HCT116 (cell line): ENCODE measurements around the gene ACSL5.
"Not testable (repeated sequence)": the region's sequence is repeated elsewhere in the genome, so short reads cannot be mapped to it uniquely, and the experiment has no call there.

Experiments
- CEBPB ChIP-seq: IDR thresholded peaks from 2 replicates; pipeline ENCODE4 v1.6.1; 2012; ENCODE audit warnings: low read depth
- EZH2 ChIP-seq: fragments of 200-600 bp; sonication (generic); IDR thresholded peaks from 2 replicates; pipeline ENCODE4 v1.6.1; 2017; ENCODE audit warnings: antibody characterized with exemption, mixed run types
- RAD21 ChIP-seq: IDR thresholded peaks from 2 replicates; pipeline ENCODE4 v1.6.1; 2012; ENCODE audit warnings: low read depth, mild to moderate bottlenecking
- TF ChIP-seq, protein P1 (sequence below), 3 experiments: fragments of 200-600 bp in 1 of 3; sonication (generic) in 1 of 3; IDR thresholded peaks in 2 of 3; conservative IDR thresholded peaks in 1 of 3; 2 replicates each; pipeline ENCODE4 v1.5.1; 2012 to 2017; ENCODE audit warnings: low read depth in 2 of 3, low read length in 2 of 3, antibody characterized with exemption in 1 of 3, borderline replicate concordance in 1 of 3, control low read depth in 1 of 3, mild to moderate bottlenecking in 1 of 3, mixed read lengths in 1 of 3, mixed run types in 1 of 3, moderate library complexity in 1 of 3; ENCODE audit not compliant: insufficient read depth in 1 of 3

DNA sequence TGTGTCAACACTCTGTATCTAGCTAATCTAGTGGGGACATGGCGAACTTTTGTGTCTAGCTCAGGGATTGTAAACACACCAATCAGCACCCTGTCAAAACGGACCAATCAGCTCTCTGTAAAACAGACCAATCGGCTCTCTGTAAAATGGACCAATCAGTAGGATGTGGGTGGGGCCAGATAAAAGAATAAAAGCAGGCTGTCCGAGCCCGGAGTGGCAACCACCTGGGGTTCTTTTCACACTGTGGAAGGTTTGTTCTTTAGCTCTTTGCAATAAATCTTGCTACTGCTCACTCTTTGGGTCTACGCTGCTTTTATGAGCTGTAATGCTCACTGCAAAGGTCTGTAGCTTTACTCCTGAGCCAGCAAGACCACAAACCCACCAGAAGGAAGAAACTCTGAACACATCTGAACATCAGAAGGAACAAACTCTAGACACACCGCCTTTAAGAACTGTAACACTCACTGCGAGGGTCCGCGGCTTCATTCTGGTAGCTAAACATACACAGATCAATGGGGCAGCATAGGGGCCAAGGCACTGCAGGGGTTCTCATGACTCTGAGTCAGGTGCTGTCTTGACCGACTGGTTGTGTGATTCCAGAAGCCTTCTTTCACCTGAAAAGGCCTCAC, 1.6 kb upstream of the ACSL5 start:
- TF ChIP-seq RAD21, EZH2, CEBPB: not testable (repeated sequence)
- TF ChIP-seq, protein P1, sequence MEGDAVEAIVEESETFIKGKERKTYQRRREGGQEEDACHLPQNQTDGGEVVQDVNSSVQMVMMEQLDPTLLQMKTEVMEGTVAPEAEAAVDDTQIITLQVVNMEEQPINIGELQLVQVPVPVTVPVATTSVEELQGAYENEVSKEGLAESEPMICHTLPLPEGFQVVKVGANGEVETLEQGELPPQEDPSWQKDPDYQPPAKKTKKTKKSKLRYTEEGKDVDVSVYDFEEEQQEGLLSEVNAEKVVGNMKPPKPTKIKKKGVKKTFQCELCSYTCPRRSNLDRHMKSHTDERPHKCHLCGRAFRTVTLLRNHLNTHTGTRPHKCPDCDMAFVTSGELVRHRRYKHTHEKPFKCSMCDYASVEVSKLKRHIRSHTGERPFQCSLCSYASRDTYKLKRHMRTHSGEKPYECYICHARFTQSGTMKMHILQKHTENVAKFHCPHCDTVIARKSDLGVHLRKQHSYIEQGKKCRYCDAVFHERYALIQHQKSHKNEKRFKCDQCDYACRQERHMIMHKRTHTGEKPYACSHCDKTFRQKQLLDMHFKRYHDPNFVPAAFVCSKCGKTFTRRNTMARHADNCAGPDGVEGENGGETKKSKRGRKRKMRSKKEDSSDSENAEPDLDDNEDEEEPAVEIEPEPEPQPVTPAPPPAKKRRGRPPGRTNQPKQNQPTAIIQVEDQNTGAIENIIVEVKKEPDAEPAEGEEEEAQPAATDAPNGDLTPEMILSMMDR (IDR thresholded peaks at IDR 0.05 in 2 of 3, conservative IDR thresholded peaks at IDR 0.05 in 1 of 3; ENCODE audit: borderline replicate concordance in 1 of 3, insufficient read depth in 1 of 3, low read depth in 2 of 3, low read length in 2 of 3) = not testable (repeated sequence)
